A549 (cell line): ENCODE data around the gene CNNM2. TPM values are rescaled to one million over a fixed set of nuclear protein-coding genes. Genes with fewer than 3 reads are reported as not detected.

Experiments
- ATAC-seq, 2 experiments: fragments of 200-7000 bp in 1 of 2; fragments of >200 bp in 1 of 2; cut with Nextera tagmentation in 1 of 2; cut with Tn5 transposase in 1 of 2; 3 replicates each; pipeline versions ENCODE4 v1.8.0 to v1.9.1; 2018 to 2020; ENCODE audit warnings: mild to moderate bottlenecking in 1 of 2, moderate library complexity in 1 of 2
- CTCF ChIA-PET: fragments of 300-600 bp; sonication (Branson Sonifier 250); formaldehyde crosslinking; extraction: SDS; loops from one replicate; lab custom pipeline; 2021; ENCODE audit warnings: antibody characterized with exemption, inconsistent platforms; lab: Yijun Ruan, JAX
- POLR2A ChIA-PET: fragments of 350-600 bp; formaldehyde crosslinking; extraction: SDS; loops from one replicate; lab custom pipeline; 2021; ENCODE audit warnings: antibody characterized with exemption, inconsistent platforms; lab: Yijun Ruan, JAX
- DNase-seq, 2 experiments: peaks; one replicate each; pipeline versions ENCODE4 v3.0.0 to v3.0.0-alpha.2; 2011 to 2016; ENCODE audit warnings: low read depth in 1 of 2, low spot score in 1 of 2
- FAIRE-seq: peaks from 2 replicates; lab custom pipeline; 2011; peaks lifted over from hg19 to GRCh38; lab: Jason Lieb, UNC
- H3K27ac ChIP-seq, 2 experiments: fragments of >200 bp; sonication (Bioruptor Twin); formaldehyde crosslinking; 3 replicates each; pipeline ENCODE4 v1.5.1; 2016 to 2017
- H3K4me1 ChIP-seq: fragments of >200 bp; sonication (Bioruptor Twin); formaldehyde crosslinking; 3 replicates; pipeline ENCODE4 v1.6.1; 2016
- H3K4me2 ChIP-seq: fragments of >200 bp; sonication (Bioruptor Twin); formaldehyde crosslinking; 3 replicates; pipeline ENCODE4 v1.6.1; 2016
- H3K4me3 ChIP-seq: fragments of >200 bp; sonication (Bioruptor Twin); formaldehyde crosslinking; 3 replicates; pipeline ENCODE4 v1.5.1; 2016
- H3K9me3 ChIP-seq: fragments of >200 bp; sonication (Bioruptor Twin); formaldehyde crosslinking; 3 replicates; pipeline ENCODE4 v1.6.1; 2016
- BCL3 ChIP-seq: fragments of >200 bp; sonication (Bioruptor Twin); formaldehyde crosslinking; IDR thresholded peaks from 3 replicates; pipeline ENCODE4 v1.6.1; 2016
- CBX2 ChIP-seq: fragments of 200-600 bp; sonication (generic); IDR thresholded peaks from 2 replicates; pipeline ENCODE4 v1.6.1; 2016; ENCODE audit warnings: low read depth, mild to moderate bottlenecking, borderline replicate concordance
- CEBPB ChIP-seq, 2 experiments: fragments of >200 bp in 1 of 2; sonication (Bioruptor Twin) in 1 of 2; formaldehyde crosslinking in 1 of 2; IDR thresholded peaks; 2 replicates each; pipeline ENCODE4 v1.6.1; 2012 to 2016
- CTCF ChIP-seq: fragments of >200 bp; sonication (Bioruptor Twin); formaldehyde crosslinking; IDR thresholded peaks from 3 replicates; pipeline ENCODE4 v1.5.1; 2016
- EHF ChIP-seq: fragments of 250-450 bp; sonication (Bioruptor Pico); IDR thresholded peaks from 2 replicates; pipeline ENCODE4 v1.5.0; 2020; ENCODE audit warnings: mild to moderate bottlenecking
- EHMT2 ChIP-seq: fragments of 200-600 bp; sonication (generic); IDR thresholded peaks from 2 replicates; pipeline ENCODE4 v1.6.1; 2016; ENCODE audit warnings: antibody characterized with exemption, low read depth, mild to moderate bottlenecking, moderate library complexity
- GATA3 ChIP-seq: IDR thresholded peaks from 2 replicates; pipeline ENCODE4 v1.6.1; 2012; ENCODE audit warnings: borderline replicate concordance
- JUN ChIP-seq, 2 experiments: fragments of >200 bp; sonication (Bioruptor Twin); formaldehyde crosslinking; IDR thresholded peaks; 2 replicates in 1 of 2; 3 replicates in 1 of 2; pipeline ENCODE4 v1.6.1; 2016 to 2017
- KDM5A ChIP-seq: fragments of 200-600 bp; sonication (generic); IDR thresholded peaks from 2 replicates; pipeline ENCODE4 v1.6.1; 2016; ENCODE audit warnings: antibody characterized with exemption, mild to moderate bottlenecking
- NFE2L2 ChIP-seq: fragments of 150-350 bp; conservative IDR thresholded peaks from 2 replicates; pipeline ENCODE4 v1.6.1; 2014; ENCODE audit warnings: low read length
- POLR2AphosphoS2 ChIP-seq: conservative IDR thresholded peaks from 2 replicates; pipeline ENCODE4 v1.6.1; 2012; ENCODE audit warnings: low read length, improper control_type of control experiment, inconsistent platforms
- RCOR1 ChIP-seq: fragments of 150-350 bp; IDR thresholded peaks from 2 replicates; pipeline ENCODE4 v1.6.1; 2014; ENCODE audit warnings: antibody characterized with exemption, low read length, low read depth
- REST ChIP-seq: fragments of 200-600 bp; sonication (generic); IDR thresholded peaks from 2 replicates; pipeline ENCODE4 v1.6.1; 2016; ENCODE audit warnings: antibody characterized with exemption, mild to moderate bottlenecking, moderate library complexity
- SREBF2 ChIP-seq: fragments of 450-650 bp; IDR thresholded peaks from 2 replicates; pipeline ENCODE4 v1.6.1; 2014; ENCODE audit warnings: mild to moderate bottlenecking, moderate library complexity
- TFCP2L1 ChIP-seq: fragments of 250-450 bp; sonication (Bioruptor Pico); IDR thresholded peaks from 2 replicates; pipeline ENCODE4 v1.5.0; 2021; ENCODE audit warnings: mild to moderate bottlenecking
- ZFP36 ChIP-seq: fragments of 450-650 bp; IDR thresholded peaks from 2 replicates; pipeline ENCODE4 v1.6.1; 2014; ENCODE audit warnings: borderline replicate concordance; ENCODE audit not compliant: partially characterized antibody
- WGBS: methylation state at CpG from one replicate; pipeline ENCODE4 v1.1.6; 2017; ENCODE audit errors: missing lambda C conversion rate; 5-methylcytosine and 5-hydroxymethylcytosine counted together
- polyA plus RNA-seq, 4 experiments: library from polyadenylated mRNA; depleted of rRNA in 3 of 4; stranded (reverse); fragments of >200 nt; fragmentation: RNase III in 1 of 4; extraction: RNeasy Plus Mini Kit Qiagen cat#74134 plus additional on column Dnase treatment in 1 of 4; gene quantifications; 2 replicates in 3 of 4; 3 replicates in 1 of 4; pipeline ENCODE4 v1.2.3, GENCODE V29; 2011 to 2017
- TF ChIP-seq, protein P1 (sequence below): IDR thresholded peaks from 2 replicates; pipeline ENCODE4 v1.6.1; 2012
- TF ChIP-seq, protein P2 (sequence below): fragments of 250-450 bp; sonication (Bioruptor Pico); IDR thresholded peaks from 2 replicates; pipeline ENCODE4 v1.5.0; 2020; ENCODE audit warnings: low read depth, mild to moderate bottlenecking, moderate library complexity

Gene CNNM2
- polyA plus RNA-seq, 2 of the 4 experiments (the other 2 are of a cell fraction), result 6.4 to 6.9 TPM

GRCh38 chr10:102959360-102959759, 41.3 kb downstream of the CNNM2 start:
- Histone ChIP-seq H3K4me3 (no peak overlapping the region), H3K27ac (no peak overlapping the region), H3K9me3 (no peaks in the 10 kb centered on the region), H3K4me1 (peaks cover 27% of the 10 kb centered on the region), H3K4me2 (no peak overlapping the region)
- FAIRE-seq (no peak), ATAC-seq (no peak), DNase-seq (no peak)
- WGBS, result 100% methylated on average over 1 of the region's 1 CpG
- ChIA-PET POLR2A (no interaction called here), CTCF (interaction anchor here (0.8 to 1.5 kb wide), 3 partner anchors 16 to 43 kb away, joined by 3 to 5 read pairs (median 3); partner anchors contain the start of gene CNNM2)
- no peak for TF ChIP-seq GATA3

DNA sequence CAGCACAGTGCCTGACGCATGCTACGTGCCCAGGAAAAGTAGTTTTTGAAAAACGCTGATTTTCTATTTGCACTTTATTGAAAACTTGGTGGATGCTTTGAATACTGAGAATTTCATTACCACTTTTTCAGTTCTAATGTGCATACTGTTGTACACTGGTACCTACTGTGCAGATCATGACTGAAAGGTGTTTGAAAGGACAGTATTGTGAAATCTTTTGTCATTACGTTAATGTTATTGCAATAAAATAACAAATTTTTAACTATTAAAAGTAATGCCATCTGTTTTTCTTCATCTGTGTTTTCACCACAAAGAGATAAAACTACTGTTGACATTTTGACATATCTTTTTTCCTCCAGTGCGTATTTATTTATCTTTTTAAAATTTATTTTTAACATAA, 42.1 kb downstream of the CNNM2 start:
- TF ChIP-seq POLR2AphosphoS2 (no peak), EHF (CRISPR knock-in tag) (no peak), CEBPB (IDR thresholded peaks at IDR 0.05) (no peak), RCOR1 (no peak), CTCF (no peak), ZFP36 (no peak), NFE2L2 (no peak), SREBF2 (no peak), CBX2 (no peak), BCL3 (no peak), EHMT2 (no peak), KDM5A (no peak), JUN (IDR thresholded peaks at IDR 0.05) (no peak), TFCP2L1 (CRISPR knock-in tag) (no peak), REST (no peak)
- TF ChIP-seq, protein P1, sequence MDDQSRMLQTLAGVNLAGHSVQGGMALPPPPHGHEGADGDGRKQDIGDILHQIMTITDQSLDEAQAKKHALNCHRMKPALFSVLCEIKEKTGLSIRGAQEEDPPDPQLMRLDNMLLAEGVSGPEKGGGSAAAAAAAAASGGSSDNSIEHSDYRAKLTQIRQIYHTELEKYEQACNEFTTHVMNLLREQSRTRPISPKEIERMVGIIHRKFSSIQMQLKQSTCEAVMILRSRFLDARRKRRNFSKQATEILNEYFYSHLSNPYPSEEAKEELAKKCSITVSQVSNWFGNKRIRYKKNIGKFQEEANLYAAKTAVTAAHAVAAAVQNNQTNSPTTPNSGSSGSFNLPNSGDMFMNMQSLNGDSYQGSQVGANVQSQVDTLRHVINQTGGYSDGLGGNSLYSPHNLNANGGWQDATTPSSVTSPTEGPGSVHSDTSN, result no peak
- TF ChIP-seq, protein P2, sequence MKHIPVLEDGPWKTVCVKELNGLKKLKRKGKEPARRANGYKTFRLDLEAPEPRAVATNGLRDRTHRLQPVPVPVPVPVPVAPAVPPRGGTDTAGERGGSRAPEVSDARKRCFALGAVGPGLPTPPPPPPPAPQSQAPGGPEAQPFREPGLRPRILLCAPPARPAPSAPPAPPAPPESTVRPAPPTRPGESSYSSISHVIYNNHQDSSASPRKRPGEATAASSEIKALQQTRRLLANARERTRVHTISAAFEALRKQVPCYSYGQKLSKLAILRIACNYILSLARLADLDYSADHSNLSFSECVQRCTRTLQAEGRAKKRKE, result no peak
- H3K27ac ChIP-seq, result no peak overlapping the region
- H3K9me3 ChIP-seq, result no peaks in the 10 kb centered on the region
- no peak overlapping the region for H3K4me3 ChIP-seq
- ATAC-seq (no peak), FAIRE-seq (no peak), DNase-seq (no peak)
- WGBS, result 93% methylated on average over 5 of the region's 5 CpGs
- POLR2A ChIA-PET, result no interaction called here
- no peak overlapping the region for H3K4me2 ChIP-seq
- CTCF ChIA-PET, result interaction anchor here (1.5 kb wide), 1 partner anchor 43 kb away, joined by 5 read pairs; no protein-coding TSS in a partner anchor
- peaks cover 35% of the 10 kb centered on the region for H3K4me1 ChIP-seq
